SK-N-MC (cell line): ENCODE results near the gene MDC1.
A peak's percentile ranks its signal among the peaks of the same experiment; 100 is the strongest.

Experiments
- DNase-seq: peaks from one replicate; pipeline ENCODE4 v3.0.0-alpha.2; 2011; ENCODE audit warnings: low read depth, low spot score
- H3K27ac ChIP-seq: fragments of 200-600 bp; sonication (generic); 2 replicates; pipeline ENCODE4 v1.5.1; 2016; ENCODE audit warnings: mixed run types
- H3K36me3 ChIP-seq: fragments of 200-600 bp; sonication (generic); 2 replicates; pipeline ENCODE4 v1.6.1; 2017; ENCODE audit warnings: antibody characterized with exemption, low read length, mixed read lengths; ENCODE audit not compliant: insufficient read depth
- H3K4me3 ChIP-seq: fragments of 200-600 bp; sonication (generic); 2 replicates; pipeline ENCODE4 v1.5.1; 2016
- H3K9ac ChIP-seq: fragments of 200-600 bp; sonication (generic); 2 replicates; pipeline ENCODE4 v1.8.0; 2017; ENCODE audit warnings: mixed run types, mixed read lengths; ENCODE audit not compliant: insufficient read length
- H3K9me3 ChIP-seq: fragments of 200-600 bp; sonication (generic); 2 replicates; pipeline ENCODE4 v1.6.1; 2017; ENCODE audit warnings: low read depth, mild to moderate bottlenecking, antibody characterized with exemption, low read length, moderate library complexity, mixed read lengths
- EZH2 ChIP-seq: fragments of 200-600 bp; sonication (generic); IDR thresholded peaks from one replicate; pipeline ENCODE4 v1.6.1; 2017; ENCODE audit warnings: antibody characterized with exemption
- FOXP2 ChIP-seq: optimal IDR thresholded peaks from 2 replicates; pipeline ENCODE3; 2011; ENCODE audit warnings: mild to moderate bottlenecking, moderate library complexity; ENCODE audit not compliant: insufficient read depth; ENCODE audit errors: extremely low read length, control extremely low read depth
- POLR2AphosphoS5 ChIP-seq: IDR thresholded peaks from 2 replicates; pipeline ENCODE4 v1.6.1; 2012; ENCODE audit warnings: mild to moderate bottlenecking, low read depth, low read length, borderline replicate concordance

The MDC1 gene

GRCh38 chr6:30687659-30688431, 29.2 kb downstream of the MDC1 start:
- no peak for DNase-seq
- H3K9ac ChIP-seq, result peak overlapping the region; percentile 81
- TF ChIP-seq POLR2AphosphoS5 (no peak), EZH2 (no peak), FOXP2 (no peak)
- H3K27ac ChIP-seq, result peak overlapping the region; percentile 54; the same call in 1 of the 2 replicates
- no peaks in the 10 kb centered on the region for H3K9me3 ChIP-seq
- H3K4me3 ChIP-seq, result peak overlapping the region; percentile 96
- H3K36me3 ChIP-seq, result no peaks in the 10 kb centered on the region

- Histone ChIP-seq H3K4me3 (peak overlapping the region; percentile 96), H3K36me3 (no peaks in the 10 kb centered on the region), H3K9ac (peak overlapping the region; percentile 81), H3K27ac (peak overlapping the region; percentile 54; the same call in 1 of the 2 replicates), H3K9me3 (no peaks in the 10 kb centered on the region)
- DNase-seq, result no peak
- no peak for TF ChIP-seq FOXP2
- peak; percentile 72 for TF ChIP-seq POLR2AphosphoS5
Observed at GRCh38 chr6:30686908-30687658, 30.0 kb downstream of the MDC1 start.

- H3K36me3 ChIP-seq, result no peaks in the 10 kb centered on the region
- DNase-seq, result no peak
- H3K9ac ChIP-seq, result peak within 1 kb of the TSS; percentile 81
- no peaks in the 10 kb centered on the region for H3K9me3 ChIP-seq
- peak within 1 kb of the TSS; percentile 54; the same call in 1 of the 2 replicates for H3K27ac ChIP-seq
- H3K4me3 ChIP-seq, result peak within 1 kb of the TSS; percentile 96
- peak; percentile 36; the same call in 1 of the 2 replicates for TF ChIP-seq POLR2AphosphoS5
- no peak for TF ChIP-seq FOXP2
Observed at GRCh38 chr6:30686009-30686907, 30.8 kb downstream of the MDC1 start, which contains the start of gene PPP1R18. Gene PPP1R18 (minus strand): TSS chr6:30686645. CDS start chr6:30686018, 627 bp downstream.

- H3K27ac ChIP-seq, result no peak overlapping the region
- H3K9me3 ChIP-seq, result no peaks in the 10 kb centered on the region
- H3K9ac ChIP-seq, result peak overlapping the region; percentile 81
- no peak for DNase-seq
- TF ChIP-seq POLR2AphosphoS5 (no peak), FOXP2 (no peak), EZH2 (no peak)
- no peaks in the 10 kb centered on the region for H3K36me3 ChIP-seq
- peak overlapping the region; percentile 96 for H3K4me3 ChIP-seq
Observed at GRCh38 chr6:30685157-30686008, 31.7 kb downstream of the MDC1 start.

- Histone ChIP-seq H3K27ac (peak overlapping the region; percentile 83; the same call in 1 of the 2 replicates), H3K4me3 (peak overlapping the region; percentile 78), H3K9ac (peak overlapping the region; percentile 74), H3K36me3 (no peaks in the 10 kb centered on the region), H3K9me3 (no peaks in the 10 kb centered on the region)
- DNase-seq, result no peak
- TF ChIP-seq FOXP2 (no peak), POLR2AphosphoS5 (no peak), EZH2 (no peak)
Observed at GRCh38 chr6:30684386-30685156, 32.5 kb downstream of the MDC1 start.

GRCh38 chr6:30683980-30684338, 33.1 kb downstream of the MDC1 start:
- H3K9ac ChIP-seq, result peak overlapping the region; percentile 74
- peak overlapping the region; percentile 83; the same call in 1 of the 2 replicates for H3K27ac ChIP-seq
- no peak for DNase-seq
- no peaks in the 10 kb centered on the region for H3K9me3 ChIP-seq
- H3K36me3 ChIP-seq, result no peaks in the 10 kb centered on the region; the same call in 1 of the 2 replicates
- H3K4me3 ChIP-seq, result peak overlapping the region; percentile 78
- no peak for TF ChIP-seq POLR2AphosphoS5
- no peak for TF ChIP-seq EZH2
- no peak for TF ChIP-seq FOXP2
